ENCODE data around the gene TNFRSF1A. TPM values are rescaled to one million over a fixed set of nuclear protein-coding genes. Genes with fewer than 3 reads are reported as not detected.

The TNFRSF1A gene
- 132 and 141 TPM in 2 replicates for total RNA-seq

DNA sequence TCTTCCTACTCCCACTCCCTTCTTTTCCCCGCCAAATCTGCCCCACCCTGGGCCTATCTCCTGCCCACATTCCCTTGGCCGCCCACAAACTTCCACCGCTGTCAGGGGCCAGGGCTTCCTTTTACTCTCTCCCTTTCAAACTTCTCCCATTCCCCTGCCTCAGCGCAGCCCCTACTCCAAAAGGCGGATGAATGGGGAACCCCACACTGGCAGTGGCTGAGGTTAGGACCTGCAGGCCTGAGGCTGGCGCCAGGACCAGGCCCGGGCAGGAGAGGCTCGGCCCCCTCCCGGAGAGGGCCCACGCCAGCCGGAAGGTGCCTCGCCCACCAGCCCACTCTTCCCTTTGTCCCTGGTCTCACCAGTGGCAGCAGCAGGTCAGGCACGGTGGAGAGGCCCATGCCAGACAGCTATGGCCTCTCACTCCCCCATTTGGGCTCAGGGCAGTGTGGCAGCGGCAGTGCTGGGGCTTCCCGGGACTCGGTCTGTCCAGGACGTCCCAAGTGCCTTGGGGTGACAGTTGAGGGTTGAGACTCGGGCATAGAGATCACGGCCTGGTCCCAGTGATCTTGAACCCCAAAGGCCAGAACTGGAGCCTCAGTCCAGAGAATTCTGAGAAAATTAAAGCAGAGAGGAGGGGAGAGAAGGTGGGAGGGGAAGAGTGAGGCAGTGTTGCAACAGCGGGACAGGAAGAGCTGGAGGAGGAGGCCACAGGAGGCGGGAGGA, at the start of gene TNFRSF1A:
TNFRSF1A (minus strand) TSS at position 660 of the 723 bp plus-strand sequence; CDS start at position 398, 262 bp downstream.

DNA sequence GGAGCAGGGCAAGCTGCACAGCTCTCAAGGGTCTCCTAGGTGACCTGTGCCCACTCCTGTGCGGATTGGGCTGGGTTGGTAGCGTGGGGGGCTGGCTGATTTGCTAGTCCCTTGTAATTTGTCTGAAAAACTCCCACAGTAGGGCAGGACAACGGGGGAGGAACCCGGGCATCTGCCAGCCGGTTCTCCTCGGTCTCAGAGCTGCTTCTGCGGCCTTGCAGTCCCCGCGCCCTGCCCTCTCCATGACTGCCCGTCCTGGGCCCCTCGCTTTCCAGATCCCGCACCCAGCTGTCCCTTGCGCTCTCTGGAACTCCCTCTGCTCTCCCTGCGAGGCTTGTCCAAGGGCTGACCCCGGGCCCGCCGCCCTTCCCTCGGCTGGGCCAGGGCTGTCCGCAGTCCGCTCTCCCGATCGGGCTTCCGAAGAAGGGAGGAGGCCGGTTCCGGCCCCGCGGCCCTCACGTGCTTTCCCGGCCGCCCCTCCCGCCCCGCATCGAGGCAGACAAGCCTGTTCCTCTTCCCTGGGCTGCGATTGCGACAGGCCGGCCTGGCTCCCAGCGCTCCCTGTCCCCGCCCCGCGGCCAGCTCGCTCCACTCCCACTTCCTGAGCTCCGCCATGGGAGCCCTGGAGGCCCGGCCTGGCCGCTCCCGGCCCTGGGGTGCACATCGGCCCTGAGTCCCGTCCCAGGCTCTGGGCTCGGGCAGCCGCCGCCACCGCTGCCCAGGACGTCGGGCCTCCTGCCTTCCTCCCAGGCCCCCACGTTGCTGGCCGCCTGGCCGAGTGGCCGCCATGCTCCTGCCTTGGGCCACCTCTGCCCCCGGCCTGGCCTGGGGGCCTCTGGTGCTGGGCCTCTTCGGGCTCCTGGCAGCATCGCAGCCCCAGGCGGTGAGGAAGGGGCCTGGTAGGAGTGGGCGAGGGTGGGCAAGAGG, 42.0 kb upstream of the TNFRSF1A start, which contains the start of gene LTBR:
LTBR (plus strand) TSS at position 591 of the 927 bp plus-strand sequence; CDS start at position 788, 197 bp downstream.

DNA sequence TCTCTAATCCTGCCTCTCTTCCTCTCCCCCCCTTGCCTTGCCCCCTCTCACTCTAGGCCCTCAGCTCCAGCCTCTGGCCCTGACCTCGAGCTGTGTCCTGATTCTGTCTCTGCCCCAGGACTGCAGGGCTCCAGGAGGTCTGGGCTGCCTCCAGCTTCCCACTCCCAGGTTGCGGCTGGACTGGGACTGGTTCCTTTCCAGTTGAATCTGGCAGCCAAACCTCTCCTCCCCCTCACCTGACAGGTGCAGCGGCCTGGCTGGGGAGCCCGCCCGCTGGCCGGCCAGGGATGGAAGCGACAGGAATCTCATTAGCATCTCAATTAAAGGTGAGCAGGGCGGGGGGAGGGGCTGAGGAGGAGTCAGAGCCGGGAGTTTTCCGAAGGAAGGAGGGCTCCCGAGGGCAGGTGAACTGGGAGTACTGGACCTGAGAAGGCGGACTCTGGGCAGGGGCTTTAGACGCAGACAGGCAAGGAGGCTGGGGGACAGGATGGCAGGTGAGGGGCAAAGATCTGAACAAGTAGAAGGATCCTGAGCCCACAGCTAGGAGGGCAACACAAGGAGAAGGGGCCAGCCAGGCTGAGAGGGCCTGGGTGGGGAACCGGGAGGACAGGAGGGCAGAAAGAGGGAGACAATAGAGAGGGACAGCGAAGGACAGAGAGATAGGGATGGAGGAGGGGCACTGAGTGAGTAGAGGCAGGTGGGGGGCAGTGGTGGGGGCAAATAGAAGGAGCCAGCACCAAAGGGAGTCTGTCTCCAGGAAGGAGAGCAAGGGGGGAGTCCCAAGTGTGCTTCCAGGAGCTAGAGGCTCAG, 33.6 kb upstream of the TNFRSF1A start, which contains the start of gene SCNN1A:
SCNN1A (minus strand) TSS at position 295 of the 810 bp plus-strand sequence. CDS start 780 bp downstream, outside the sequence.

Small RNA genes lying within 50 kb of the gene (small RNA-seq; reads per million reads assigned to genes)
- gene RN7SL391P, result not detected

Other genes starting within 250 kb of the TNFRSF1A start
- gene VWF, start 217.4 kb downstream of the TNFRSF1A start, total RNA-seq, result 364 and 1,119 TPM in 2 replicates
- 544 and 1,258 TPM in 2 replicates for gene CD9, start 141.7 kb downstream of the TNFRSF1A start, total RNA-seq
- 0.07 TPM in 1 of 2 replicates, not detected in the other for gene PLEKHG6, start 31.4 kb downstream of the TNFRSF1A start, total RNA-seq
- gene SCNN1A, start 33.5 kb upstream of the TNFRSF1A start, total RNA-seq, result 0.22 TPM in 1 of 2 replicates, not detected in the other
- 81.8 and 82.4 TPM in 2 replicates for gene LTBR, start 42.1 kb upstream of the TNFRSF1A start, total RNA-seq
- not detected in 2 replicates for gene CD27, start 102.9 kb upstream of the TNFRSF1A start, total RNA-seq
- gene TAPBPL, start 110.0 kb upstream of the TNFRSF1A start, total RNA-seq, result 5.5 and 8.3 TPM in 2 replicates
- 2.4 and 2.9 TPM in 2 replicates for gene VAMP1, start 128.6 kb upstream of the TNFRSF1A start, total RNA-seq
- 115 and 145 TPM in 2 replicates for gene MRPL51, start 151.2 kb upstream of the TNFRSF1A start, total RNA-seq
- gene NCAPD2, start 152.0 kb upstream of the TNFRSF1A start, total RNA-seq, result 82.7 and 119 TPM in 2 replicates
- gene GAPDH, start 192.4 kb upstream of the TNFRSF1A start, total RNA-seq, result 6,676 and 6,710 TPM in 2 replicates
- gene IFFO1, start 214.0 kb upstream of the TNFRSF1A start, total RNA-seq, result 6.3 and 7.6 TPM in 2 replicates
- gene NOP2, start 226.2 kb upstream of the TNFRSF1A start, total RNA-seq, result 47.5 and 52.7 TPM in 2 replicates